DMS53 treated with DMSO at 0.1 percent for 48 hours (cell line): ENCODE measurements around the gene CASP8AP2.
"Not testable (repeated sequence)": the region's sequence is repeated elsewhere in the genome, so short reads cannot be mapped to it uniquely, and the experiment has no call there.

Experiments used
- DNase-seq: peaks from one replicate; lab custom pipeline; 2025; ENCODE audit not compliant: unreplicated experiment; lab: John Stamatoyannopoulos, UW

Gene CASP8AP2

DNA sequence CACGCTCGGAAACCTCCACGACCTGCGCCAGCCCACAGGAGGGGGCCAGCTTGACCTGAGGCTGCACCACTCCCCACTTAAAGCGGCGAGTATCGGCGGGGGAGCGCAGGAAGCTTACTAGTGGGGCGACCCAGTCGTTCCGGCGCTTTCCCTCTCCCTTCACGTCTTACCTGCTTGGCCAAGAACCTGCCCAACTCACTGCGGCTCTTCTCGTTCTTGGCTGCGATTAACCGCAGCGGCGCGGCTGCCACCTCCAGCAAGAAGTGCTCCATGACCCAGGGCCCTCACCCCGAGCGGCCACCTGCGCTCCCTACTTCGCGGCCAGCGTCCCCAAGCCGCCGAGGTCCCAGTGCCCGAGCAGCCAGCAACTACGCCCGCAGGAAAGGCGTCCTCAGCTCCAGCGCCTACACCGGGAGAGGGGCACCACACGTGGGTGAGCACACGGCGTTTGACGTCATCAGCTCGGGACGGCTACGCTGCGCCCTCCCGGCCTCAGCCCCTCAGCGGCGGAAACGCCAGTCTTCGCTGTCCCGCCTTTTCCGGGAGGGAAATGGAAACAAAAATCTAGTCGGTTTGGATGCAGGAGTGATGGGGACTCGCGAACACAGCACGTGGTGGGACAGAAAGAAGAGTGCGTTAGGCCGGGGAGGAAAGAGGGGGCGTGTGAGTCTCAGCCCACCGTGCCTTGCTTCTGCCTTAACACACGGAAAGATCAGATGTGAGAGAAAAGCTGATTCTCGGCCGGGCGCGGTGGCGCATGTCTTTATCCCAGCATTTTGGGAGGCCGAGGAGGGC, 10.1 kb upstream of the CASP8AP2 start, which contains the start of gene MDN1:
Gene MDN1, minus strand, starts transcription at position 459 of the 795 bp plus-strand sequence. Its CDS starts 187 bp downstream, at position 272.
- DNase-seq = peak; percentile 75

DNA sequence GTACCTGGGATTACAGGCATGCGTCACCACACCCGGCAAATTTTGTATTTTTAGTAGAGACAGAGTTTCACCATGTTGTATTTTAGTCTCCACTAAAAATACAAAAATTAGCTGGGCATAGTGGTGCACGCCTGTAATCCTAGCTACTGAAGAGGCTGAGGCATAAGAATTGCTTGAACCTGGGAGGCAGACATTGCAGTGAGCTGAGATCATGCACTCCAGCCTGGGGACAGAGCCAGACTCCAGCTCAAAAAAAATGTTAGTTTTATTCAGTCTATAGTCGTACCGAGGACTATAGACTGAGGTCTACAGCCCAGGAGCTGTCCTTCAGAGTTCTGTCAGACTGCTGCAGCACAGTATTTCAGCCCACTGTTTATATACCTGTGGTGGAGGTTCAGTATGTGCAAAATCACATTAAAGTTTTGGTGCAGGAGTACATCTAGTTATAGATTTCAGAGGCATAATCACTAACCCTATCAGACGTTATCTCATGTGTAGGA, 3.6 kb upstream of the CASP8AP2 start:
- DNase-seq = no peak

DNA sequence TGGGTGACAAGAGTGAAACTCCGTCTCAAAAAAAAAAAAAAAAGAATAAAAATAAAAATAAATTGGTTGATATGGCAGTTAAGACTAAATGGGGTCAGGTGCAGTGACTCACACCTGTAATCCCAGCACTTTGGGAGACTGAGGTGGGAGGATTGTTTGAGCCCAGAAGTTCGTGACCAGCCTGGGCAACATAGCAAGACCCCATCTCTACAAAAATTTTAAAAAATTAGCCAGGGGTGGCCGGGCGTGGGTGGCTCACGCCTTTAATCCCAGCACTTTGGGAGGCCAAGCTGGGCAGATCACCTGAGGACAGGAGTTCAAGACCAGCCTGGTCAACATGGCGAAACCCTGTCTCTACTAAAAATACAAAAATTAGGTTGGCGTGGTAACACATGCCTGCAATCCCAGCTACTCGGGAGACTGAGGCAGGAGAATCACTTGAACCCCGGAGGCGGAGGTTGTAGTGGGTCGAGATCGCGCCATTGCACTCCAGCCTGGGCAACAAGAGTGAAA, 1.1 kb upstream of the CASP8AP2 start:
- DNase-seq = not testable (repeated sequence)

DNA sequence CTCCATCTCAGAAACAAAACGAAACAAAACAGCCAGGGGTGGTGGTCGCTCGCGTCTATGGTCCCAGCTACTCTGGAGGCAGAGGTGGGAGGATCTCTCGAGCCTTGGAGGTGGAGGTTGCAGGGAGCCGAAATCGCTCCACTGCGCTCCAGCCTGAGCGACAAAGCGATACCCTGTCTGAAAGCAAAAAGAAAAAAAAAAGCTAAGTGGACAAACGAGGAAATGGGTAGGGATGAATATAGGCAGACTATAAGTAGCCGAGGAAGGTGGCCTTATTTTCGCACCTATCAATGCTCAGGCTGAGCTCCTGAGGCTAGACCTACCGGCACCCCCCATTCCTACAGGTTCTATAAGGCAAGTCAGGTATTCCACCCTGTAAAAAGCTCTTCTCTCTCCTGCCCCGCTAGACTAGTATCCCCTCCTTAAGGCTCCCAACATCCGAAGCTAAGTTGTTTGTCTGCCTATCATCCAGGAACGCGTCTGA, 650 bp upstream of the CASP8AP2 start:
- peak; percentile 60 for DNase-seq

DNA sequence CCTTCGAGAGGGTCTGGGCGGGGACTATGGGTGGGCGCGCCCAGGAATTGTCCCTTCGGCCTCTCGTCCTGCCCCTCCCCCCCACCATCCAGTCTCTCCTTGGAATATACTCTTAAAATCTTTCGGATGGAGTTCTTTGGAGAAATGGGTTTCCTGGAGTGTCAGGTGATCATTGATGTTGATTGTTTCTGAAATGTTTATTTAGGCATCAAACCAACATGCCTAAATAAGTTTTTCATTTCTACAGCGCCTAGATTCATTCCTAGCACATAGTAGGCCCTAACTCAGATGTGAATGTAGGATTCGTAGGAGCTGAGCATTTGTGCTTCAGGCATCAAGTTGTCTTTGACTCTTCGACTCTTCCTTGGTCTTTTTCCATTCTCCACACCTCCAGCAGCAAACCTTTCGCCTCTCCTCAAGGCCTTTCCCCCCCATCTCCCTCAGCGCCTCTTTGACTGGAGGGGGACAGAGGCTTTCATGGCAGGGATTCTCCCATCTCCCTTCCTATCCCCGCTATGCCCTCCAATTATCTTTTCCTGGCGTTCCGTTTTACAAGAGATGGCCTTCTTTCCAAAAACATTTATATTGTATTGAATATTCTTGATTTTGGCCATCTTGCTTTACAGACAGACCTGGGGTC, 610 bp downstream of the CASP8AP2 start:
- no peak for DNase-seq

DNA sequence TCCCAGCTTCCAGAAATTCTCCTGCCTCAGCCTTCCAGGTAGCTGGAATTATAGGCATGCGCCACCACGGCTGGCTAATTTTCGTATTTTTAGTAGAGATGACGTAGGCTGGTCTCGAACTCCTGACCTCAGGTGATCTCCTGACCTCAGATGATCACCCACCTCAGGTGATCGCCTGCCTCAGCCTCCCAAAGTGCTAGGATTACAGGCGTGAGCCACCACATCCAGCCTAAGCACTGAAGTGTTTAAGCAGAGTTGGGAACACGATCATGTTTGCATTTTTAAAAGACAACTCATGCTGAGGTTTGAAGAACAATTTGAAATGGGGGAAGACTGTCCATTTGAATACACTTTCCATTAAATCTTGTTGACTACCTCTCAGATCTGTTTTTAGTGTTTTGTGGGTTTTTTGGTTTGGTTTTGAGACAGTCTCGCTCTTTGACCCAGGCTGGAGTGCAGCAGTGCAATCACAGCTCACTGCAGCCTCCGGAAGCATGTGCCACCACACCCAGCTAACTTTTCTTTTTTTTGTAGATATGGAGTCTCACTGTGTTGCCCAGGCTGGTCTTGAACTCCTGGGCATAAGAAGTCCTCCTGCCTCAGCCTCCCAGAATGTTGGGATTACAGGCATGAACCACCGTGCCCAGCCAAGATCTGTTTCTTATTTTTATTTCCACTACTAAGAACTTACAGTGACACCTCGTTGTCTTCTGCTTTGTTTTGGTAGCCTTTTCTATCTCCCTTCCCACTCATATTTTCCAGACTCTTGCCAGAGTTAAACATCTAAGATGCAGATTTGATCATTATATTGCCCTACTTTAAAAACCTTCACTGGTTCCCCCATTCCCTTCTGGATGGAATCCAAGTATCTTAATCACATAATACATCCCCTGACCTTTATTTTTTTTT, 5.5 kb downstream of the CASP8AP2 start:
- DNase-seq = no peak

DNA sequence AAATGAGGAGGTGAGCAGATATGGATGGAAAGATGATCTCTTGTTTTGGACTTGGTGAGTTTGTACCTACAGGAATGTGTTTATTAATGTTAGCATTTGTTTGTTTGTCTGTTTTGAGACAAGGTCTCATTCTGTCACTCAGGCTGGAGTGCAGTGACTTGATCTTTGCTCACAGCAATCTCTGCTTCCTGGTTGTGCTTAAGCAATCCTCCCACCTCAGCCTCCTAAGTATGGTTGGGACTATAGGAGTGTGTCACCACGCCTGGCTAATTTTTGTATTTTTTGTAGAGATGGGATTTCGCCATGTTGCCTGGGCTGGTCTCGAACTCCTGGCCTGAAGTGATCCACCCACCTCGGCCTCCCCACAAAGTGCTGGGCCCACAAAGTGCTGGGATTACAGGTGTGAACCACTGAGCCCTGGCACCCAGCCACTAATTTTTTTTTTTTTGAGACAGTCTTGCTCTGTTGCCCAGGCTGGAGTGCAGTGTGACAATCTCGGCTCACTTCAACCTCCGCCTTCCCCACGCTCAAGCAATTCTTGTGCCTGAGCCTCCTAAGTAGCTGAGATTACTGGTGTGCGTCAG, 7.1 kb downstream of the CASP8AP2 start:
- no peak for DNase-seq

DNA sequence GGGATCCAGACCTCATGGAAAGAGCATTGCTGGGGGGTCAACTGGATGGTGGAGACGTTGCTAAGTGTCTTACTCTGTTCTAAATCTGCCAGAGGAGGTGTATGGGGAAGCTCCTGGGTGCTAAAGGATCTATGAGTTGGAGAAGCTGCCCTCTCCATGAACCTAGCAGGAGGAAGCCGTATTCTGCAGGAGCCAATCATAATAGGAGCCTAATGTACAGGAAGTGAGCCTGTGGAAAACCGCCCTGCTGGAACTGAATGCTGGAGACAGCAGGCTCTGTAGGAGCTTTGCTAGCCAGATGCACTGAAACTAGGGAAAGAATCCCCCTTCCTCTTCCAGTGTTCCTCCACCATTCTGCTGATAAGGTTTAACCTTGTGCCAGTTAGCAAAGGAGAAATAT, 10.9 kb downstream of the CASP8AP2 start:
- DNase-seq = no peak

DNA sequence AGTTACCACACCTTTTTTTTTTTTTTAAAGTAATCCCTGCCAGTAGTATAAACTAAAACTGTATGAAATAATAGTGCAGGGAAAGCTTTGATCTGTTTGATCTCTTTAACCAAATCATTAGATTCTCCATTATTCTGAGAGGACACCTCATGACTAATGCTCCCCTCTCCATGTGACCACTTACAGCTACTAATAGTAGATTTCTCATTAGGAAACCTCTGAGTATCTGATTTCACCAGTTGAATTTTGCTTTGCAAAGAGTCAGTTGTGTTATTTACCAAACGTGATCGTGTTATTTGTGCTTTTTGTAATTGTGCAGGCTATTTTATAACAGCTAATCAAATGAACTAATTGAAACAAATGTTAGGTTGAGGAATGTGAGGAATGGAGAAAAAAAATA, 12.5 kb downstream of the CASP8AP2 start:
- no peak for DNase-seq

DNA sequence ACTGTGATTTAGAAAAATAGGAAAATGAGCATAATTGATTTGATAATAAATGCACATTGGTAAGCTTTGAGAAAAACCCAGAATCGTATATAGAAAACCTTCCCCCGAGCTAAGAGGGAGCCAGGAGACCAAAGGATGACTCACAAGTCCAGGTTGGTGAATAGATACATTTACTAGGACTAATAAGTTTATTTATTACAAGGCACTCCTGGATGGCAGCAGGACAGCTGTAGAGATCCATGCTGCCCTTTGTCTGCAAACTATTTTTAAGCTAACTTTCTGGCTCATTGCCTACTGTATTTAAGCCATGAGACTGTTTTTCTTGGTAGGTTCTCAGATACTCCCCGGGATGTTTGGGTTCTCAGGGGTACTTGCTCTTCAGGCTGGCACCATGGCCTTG, 13.4 kb downstream of the CASP8AP2 start:
- no peak for DNase-seq

DNA sequence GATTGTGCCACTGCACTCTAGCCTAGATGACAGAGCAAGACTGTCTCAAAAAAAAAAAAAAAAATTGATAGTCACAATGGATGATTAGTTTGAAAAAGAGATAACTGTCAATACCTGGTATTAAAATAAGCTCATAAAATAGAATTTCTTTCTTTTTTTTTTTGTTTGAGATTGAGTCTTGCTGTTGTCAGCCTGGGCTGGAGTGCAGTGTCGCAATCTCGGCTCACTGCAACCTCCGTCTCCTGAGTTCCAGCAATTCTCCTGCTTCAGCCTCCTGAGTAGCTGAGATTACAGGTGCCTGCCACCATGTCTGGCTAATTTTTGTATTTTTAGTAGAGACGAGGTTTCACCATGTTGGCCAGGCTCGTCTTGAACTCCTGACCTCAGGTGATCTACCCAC, 17.8 kb downstream of the CASP8AP2 start:
- not testable (repeated sequence) for DNase-seq

DNA sequence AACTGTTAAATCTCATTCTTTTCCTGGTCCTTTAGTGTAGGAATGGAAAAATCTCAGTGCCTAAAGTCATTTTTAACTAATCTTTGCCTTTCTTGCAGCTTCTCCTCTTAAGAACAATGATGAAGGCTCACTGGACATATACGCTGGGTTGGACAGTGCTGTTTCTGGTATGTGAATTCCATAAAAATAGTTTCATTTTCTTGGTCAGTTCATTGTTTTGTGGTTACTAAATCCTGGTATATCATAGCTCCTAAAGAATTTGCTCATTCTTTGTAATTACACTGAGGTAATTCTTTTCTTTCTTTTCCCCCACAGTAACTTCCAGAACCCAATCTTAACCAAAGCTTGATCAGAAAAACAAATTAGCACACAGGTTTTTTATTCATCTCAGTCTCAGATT, 23.4 kb downstream of the CASP8AP2 start:
- no peak for DNase-seq

DNA sequence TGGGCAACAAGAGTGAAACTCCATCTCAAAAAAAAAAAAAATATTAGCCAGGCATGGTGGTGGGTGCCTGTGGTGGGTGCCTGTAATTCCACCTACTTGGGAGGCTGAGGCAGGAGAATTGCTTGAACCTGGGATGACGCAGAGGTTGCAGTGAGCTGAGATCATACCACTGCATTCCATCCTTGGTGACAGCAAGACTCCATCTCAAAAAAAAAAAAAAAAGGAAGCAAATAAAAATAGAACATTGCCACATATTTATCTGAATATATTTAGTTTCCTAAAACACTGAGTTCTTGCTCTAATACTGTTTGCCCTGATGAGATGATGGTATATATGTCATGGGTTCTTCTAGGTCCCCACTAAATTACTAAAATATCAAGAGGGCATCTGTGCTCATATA, 28.4 kb downstream of the CASP8AP2 start:
- DNase-seq = no peak

DNA sequence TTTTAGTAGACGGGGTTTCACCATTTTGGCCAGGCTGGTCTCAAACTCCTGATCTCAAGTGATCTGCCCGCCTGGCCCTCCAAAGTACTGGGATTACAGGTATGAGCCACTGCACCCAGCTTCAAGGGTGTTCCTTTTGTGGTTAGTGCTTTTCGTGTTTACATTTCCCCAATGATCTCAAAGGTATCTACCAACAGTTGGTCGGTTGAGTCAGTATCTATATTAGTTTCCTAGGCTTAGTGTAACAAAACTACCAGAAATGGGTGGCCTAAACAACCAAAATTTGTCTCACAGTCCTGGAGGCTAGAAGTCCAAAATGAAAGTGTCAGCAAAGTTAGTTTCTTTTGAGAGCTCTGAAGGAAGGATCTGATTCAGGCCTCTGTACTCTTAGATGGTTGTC, 30.1 kb downstream of the CASP8AP2 start:
- DNase-seq = no peak

DNA sequence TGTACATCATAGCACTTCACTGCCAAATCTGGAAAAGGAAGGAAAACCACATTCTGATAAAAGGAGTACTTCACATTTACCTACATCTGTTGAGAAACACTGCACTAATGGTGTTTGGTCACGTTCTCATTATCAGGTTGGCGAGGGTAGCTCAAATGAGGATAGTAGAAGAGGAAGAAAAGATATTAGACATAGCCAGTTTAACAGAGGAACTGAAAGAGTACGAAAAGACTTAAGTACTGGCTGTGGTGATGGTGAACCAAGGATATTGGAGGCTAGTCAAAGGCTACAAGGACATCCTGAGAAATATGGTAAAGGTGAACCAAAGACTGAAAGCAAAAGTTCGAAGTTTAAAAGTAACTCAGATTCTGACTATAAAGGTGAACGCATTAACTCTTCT, 32.6 kb downstream of the CASP8AP2 start:
- DNase-seq = no peak

DNA sequence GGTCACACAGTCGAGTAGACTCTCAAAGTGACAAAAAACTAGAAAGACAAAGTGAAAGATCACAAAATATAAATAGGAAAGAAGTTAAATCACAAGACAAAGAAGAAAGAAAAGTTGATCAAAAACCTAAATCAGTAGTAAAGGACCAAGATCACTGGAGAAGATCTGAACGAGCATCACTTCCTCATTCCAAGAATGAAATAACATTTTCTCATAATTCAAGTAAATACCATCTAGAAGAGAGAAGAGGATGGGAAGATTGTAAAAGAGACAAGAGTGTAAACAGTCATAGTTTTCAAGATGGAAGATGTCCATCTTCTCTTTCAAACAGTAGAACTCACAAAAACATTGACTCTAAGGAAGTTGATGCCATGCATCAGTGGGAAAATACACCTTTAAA, 33.0 kb downstream of the CASP8AP2 start:
- DNase-seq = no peak

DNA sequence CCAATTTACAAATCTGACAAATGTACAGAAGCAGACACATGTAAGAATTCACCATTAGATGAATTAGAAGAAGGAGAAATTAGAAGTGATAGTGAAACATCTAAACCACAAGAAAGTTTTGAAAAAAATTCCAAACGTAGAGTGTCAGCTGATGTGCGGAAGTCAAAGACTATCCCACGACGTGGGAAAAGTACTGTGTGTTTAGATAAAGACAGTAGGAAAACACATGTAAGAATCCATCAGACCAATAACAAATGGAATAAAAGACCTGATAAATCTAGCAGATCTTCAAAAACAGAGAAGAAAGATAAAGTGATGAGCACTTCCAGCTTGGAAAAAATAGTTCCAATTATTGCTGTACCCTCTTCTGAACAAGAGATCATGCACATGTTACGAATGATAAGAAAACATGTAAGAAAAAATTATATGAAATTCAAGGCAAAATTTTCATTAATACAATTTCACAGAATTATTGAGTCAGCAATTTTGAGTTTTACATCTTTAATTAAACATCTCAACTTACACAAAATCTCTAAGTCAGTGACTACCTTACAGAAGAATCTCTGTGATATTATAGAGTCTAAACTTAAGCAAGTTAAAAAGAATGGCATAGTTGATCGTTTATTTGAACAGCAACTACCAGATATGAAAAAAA, 36.5 kb downstream of the CASP8AP2 start:
- DNase-seq = no peak

DNA sequence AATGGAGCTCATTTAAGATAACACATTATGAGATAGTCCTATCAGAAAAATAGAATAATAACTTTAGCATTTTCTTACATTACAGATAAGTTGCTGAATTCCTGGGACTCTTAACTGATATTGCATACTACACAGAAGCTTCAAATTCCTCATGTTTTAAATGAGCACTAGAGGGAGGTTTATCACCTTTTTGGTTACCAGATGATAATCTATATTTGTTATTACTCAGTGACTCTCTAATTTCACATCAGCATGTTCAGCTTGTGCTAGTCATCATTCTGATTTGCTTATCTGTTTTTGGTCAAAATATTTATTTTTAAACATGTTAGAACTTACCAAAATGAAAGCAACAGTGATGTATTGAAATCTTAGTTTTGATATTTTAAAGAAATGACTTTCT, 44.0 kb downstream of the CASP8AP2 start:
- DNase-seq = no peak

DNA sequence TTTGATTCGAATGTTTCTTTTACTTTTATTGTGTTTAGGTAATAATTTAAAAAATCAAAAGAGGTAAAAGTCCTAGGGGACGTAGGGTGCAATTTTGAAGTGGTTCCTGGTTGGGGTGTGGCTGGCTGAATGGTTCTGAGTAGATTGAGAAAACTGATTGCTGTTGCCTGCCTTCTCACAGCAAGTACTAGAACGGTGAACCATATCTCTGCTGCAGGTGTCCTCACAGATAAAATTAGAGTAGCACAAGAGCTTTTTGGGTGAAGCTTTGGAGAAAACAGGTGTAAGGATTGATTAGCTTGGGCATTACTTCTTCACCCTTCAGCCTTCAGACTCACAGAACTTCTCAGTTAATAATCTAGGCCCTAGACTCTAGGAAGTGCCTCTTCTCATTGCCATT, 44.8 kb downstream of the CASP8AP2 start:
- no peak for DNase-seq
